Inferior parietal cortex (tissue), 1 donor: ENCODE results near the gene B3GAT1.
"Not testable (repeated sequence)": the region's sequence is repeated elsewhere in the genome, so short reads cannot be mapped to it uniquely, and the experiment has no call there.

Source experiments
- DNase-seq: peaks from one replicate; pipeline ENCODE4 v3.0.0-alpha.2; 2016; ENCODE audit errors: extremely low spot score

The B3GAT1 gene

DNA sequence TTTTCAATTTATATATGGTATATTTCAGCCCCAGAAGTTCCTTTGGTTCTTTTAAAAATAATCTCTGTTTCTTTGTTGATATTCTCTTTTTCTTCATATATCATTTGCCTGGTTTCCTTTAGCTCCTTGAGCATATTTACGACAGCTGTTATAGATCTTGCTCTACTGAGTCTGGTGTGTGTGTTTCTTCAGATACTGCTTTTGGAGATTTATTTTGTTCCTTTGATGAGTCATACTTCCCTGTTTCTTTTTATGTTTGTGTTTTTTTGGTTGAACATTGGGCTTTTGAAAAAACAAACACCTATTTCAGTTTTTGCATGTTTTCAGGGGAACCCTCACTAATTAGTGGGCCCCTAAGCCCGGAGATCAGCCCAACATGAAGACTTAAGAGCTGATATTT is 56.9 kb downstream of the B3GAT1 start:
- DNase-seq, result no peak

DNA sequence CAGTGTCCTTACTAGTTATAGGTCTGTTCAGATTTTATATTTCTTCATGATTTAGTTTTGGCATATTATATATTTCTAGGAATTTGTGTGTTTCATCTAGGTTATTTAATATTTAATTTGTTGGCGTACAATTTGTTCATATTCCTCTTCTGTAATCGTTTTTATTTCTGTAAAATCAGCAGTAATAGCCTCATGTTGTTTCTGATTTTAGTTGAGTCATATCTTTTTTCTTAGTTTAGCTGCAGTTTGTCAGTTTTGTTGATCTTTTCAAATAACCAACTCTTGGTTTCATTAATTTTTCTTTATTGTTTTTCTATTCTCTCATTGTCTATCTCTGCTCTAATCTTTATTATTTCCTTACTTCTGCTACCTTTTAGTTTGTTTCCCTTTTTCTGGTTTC is 59.9 kb downstream of the B3GAT1 start:
- DNase-seq, result no peak

DNA sequence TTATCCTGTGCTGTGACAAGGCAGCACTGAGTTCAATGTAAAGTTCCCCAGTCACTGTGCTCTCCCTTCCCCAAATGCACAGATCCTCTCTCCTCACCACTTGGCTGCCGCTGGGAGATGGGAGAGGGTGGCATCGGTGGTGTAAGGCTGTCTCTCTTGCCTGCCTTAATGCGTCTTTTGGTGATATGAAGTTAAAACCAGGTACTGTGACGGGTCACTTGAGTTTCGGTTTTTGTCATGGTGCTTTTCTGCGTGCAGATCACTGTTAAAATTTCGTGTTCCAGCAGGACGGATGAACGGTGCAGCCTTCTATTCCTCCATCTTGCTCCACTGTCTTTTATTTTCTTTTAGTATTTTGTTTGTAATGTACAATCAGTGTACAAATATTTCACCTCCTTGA is 61.7 kb downstream of the B3GAT1 start:
- no peak for DNase-seq

DNA sequence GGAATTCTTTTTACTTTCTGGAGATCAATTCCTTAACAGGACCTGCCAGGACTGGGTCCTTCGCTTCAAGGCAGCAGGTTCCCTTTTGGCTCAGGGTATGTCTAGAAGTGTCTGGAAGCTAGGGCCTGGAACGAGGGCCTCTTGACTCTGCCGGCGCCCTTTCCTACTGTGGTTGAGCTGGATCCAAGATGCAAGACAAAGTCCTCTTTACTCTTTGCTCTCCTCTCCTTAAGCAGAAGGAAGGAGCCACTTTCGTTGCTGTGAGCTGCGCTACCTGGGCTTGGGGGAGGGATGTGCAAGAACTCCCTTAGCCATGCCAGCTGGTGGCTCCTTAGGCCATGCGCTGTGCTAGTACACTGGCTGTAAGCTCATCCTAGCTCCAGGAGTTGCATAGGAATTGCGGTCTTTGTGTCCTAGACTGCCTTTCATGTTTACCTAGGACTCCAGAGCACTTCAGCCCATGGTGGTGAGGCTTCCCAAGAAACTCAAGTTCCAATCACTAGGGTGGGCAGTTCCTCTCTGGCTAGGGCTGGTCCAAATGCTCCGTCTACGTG is 62.2 kb downstream of the B3GAT1 start:
- no peak for DNase-seq

DNA sequence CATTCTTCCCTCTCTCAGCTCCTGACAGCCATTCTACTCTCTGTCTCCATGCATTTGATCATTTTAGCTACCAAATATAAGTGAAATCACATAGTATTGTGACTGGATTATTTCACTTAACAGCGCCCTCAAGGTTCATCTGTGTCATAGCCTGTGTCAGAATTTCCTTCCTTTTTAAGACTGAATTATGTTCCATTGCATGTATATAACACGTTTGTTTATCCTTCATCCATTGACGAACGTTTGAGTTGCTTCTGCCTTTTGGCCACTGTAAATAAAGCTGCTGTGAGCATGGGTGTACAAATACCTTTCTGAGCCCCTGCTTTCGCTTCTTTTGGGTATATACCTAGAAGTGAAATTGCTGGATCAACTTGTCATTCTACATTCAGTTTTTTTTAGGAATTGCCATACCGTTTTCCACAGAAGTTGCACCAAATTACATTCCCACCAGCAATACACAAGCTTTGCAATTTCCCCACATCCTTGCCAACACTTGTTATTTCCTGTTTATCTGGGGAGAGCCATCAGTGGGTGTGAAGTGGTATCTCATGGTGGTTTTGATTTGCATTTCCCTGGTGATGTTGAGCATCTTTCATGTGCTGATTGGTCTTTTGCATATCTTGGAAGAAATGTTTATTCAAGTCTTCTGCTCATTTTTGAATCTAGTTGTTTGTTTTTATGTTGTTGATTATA is 62.8 kb downstream of the B3GAT1 start:
- no peak for DNase-seq

DNA sequence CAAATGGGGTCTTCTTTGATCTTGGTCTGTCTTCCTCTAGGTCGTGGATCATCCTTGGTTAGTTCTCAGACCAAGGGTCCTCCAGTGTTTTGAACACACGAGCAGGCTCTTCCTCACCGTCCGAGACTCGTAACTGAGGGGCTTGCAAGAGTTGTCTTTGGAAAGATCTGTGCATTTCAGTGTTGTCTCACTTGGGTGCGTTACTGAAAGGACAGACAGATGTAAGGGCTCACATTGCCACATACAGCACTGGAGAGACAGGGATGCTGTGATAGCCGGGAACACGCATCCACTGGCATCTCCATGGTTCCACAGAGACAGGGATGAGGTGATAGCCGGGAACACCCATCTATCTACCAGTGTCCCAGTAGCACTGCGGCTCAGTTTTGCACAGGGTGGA is 64.6 kb downstream of the B3GAT1 start:
- DNase-seq, result no peak

DNA sequence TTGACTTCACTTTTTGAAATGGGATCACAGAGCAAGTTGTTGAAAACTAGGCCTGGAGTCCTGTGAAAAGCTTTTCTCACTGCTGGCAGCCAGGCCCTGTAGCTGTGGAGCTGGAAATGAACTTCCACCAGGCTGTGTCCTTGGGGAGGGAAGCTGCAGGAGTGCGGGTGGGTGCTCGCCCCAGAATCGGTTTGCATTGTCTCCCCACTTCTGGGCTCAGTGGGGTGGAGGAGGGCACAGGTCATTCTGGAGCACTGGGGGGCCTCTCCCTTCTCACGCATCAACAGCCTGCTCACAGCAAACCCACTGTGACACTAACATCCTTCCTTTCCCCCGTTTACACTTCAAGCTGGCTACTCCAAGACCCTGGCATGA is 65.1 kb downstream of the B3GAT1 start:
- no peak for DNase-seq

DNA sequence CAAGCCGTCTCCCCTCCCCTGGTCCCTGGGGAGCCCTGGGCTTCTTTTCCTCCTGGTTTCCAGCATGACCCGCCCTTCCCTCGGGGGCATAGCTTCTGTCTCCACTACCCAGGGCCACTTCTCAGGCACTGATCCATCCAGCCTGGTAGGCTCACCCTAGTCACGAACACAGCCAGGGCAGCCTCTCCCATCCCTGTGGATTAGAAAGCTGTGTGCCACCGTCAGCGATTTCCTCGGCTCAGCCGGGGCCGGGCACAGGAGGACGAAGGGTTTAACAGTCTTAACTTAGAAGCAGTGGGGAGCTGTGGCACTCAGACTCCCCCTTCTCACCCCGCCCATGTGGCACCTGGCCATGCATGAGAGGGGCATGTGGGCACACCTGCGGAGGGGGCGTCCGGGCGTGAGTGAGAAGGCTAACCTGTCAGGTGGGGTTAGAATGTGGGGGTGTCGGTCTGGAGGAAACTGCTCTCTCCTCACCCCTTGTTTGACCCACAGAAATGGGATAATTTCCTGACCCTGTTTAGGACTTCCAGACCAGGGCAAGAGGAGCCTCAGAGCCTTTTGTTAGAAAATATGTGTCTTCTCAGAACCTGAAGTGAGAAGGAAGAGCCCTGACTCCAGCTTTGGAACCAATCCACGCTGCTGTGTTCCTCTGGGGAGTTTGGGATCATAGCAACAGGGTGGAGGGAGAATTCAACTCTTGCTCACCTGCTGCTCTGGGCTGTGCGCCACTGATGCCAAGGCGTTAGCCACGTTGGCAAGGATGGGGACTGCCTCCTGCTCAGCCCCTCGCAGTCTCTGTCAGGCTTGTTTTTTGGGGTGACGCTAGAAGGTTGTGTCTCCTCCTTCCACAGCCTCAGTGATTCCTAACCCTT is 65.7 kb downstream of the B3GAT1 start:
- no peak for DNase-seq

DNA sequence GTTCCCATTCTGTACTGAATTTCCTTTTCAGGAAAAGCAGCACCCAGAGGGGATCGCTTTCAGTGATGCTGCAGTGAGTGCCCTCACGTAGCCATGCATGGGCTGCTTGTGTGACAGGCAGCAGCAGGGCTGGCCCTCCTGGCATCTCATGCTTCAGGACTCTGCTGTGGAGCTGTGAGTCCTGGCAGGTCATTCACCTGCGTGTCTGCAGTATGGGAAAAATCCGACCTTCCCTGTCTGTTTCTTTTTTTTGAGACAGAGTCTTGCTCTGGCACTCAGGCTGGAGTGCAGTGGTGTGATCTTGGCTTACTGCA is 66.8 kb downstream of the B3GAT1 start:
- no peak for DNase-seq

DNA sequence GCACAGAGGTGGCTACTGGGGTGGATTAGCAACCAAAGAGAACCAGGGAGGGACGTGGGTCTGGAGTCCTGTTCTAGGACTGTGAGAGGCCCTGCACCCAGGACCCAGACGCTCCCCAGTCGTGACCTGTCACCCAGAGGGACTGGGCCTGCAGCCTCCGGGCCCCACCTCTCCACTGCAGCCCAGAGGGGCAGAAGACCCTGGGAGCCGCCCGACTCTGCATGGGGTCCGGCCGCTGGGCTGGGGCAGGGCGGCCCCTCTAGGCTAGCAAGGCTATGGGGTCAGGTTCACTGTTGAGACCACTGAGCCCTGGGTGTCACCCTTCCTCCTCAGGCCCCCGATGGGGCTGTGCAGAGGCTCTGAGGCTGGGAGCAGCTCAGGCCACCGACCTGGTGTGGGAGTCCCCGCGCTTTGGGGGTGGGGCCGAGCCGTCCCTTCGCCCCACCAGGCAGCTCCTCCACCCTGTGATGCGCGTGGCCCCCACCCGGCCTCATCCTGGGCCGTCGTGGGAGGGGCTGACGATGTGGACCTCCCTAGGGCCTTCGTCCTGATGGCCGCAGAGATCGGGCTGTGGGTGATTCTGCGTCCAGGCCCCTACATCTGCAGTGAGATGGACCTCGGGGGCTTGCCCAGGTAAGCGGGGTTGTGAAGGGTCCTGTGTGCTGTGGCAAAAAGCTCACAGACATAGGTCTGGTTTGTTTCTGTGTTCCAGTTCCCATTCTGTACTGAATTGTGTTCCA is 67.4 kb downstream of the B3GAT1 start:
- not testable (repeated sequence) for DNase-seq

DNA sequence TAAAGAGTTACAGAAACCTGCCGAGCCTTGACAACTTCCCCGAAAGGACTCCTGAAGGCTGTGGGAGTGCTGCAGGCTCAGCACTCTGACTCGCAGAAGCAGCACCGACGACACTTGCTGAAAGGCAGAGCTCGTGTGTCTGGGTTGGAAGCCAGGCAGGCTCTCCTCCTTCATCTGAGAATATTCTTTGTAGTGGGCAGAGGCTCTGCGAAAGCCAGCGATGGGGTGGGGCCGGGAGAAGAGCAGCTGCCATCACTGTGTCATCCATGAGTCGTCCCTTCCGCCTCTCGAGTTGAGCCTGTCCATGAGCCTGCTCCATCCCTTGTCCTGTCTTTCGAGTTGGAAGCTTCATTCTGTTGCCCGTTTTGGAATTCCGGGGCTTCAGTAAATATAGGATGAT is 68.4 kb downstream of the B3GAT1 start:
- no peak for DNase-seq

DNA sequence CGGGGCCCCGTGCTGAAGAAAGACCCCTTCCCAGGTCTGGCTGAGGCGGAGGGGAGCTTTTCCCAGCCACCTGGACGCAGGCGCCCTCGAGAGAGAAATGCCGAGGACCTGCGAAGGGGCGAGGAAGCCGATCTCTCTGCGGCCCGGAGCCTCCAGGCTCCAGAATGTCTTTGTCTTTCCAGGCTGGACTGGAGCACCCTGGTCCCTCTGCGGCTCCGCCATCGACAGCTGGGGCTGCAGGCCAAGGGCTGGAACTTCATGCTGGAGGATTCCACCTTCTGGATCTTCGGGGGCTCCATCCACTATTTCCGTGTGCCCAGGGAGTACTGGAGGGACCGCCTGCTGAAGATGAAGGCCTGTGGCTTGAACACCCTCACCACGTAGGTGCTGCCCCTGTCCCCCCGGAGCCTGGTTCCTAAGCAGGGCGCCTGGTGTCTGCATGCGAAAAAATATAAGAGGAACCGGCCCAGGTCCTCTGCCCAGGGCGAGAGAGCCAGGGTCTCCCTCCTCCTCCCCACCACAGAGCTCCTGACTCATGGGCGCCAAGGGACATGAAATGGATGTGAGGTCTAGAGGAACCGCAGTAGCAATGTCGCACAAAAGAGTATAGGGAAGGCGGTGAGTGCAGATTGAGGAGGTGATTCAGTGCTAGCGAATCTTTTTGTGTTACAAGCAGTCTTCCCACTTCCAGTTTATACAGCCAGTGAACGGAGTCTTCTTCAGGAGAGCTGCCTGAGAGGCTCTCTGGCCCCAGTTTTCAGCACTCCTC is 69.3 kb downstream of the B3GAT1 start:
- DNase-seq, result no peak

DNA sequence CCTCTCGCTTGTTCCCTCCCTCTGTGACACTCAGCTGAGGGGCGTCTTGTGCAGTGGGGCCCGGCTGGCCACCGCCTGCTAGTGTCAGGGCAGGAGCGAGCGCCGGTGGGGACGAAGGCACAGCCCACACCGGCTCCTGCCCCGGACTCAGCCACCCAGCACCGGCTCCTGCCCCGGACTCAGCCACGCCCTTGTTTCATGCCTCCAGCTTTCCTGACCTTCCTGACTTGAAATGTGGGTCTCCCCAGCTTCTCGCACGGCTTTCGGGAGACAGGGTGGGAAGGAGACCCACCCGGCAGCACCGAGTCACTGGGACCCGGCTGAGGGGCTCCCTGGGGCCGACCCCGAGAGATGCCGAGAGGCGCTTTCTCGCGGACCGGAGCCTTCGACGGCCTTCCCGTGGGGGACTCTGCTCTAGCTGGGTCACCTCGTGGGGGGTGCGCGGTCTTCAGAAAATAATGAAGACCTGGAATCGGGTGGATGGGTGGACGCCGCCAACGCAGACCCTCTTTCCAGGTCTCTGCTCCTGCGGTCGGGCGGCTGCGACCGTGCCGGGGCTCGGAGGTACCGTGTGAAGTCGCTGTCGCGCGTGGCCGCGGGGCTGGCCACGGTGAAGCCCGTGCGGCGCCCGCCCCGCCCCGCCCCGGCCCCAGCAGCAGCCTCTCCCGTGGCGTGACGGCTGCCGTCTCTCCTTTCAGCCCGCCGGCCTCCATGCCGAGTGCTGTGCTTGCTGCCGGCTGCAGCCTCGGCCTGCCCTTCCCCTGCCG is 70.1 kb downstream of the B3GAT1 start:
- DNase-seq, result no peak

DNA sequence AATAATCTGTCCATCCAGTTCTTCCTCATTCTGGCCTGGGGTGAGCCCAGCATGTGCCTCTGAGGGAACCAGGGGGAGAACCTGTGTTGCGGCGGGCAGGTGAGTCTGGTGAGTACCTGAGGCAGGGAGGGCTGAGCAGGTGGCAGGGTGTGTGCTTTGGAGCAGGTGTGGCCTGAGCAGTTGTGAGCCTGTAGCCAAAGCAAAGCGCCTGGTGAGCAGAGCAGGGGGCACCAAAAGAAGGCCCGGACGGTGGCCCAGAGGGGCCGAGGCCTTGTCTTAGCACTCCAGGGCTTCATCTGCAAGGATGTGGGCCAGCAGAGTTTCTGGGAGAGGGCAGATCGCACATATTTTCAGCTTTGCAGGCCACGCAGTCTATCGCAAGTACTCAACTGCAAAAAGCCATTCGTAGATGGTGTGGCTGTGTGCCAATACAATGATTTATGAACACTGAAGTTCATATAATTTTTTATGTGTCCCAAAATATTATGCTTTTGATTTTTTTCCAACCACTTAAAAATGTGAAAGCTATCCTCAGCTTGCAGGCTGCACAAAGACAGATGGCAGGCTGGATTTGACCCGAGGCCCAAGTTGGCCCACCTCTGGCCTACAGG is 71.6 kb downstream of the B3GAT1 start:
- no peak for DNase-seq

DNA sequence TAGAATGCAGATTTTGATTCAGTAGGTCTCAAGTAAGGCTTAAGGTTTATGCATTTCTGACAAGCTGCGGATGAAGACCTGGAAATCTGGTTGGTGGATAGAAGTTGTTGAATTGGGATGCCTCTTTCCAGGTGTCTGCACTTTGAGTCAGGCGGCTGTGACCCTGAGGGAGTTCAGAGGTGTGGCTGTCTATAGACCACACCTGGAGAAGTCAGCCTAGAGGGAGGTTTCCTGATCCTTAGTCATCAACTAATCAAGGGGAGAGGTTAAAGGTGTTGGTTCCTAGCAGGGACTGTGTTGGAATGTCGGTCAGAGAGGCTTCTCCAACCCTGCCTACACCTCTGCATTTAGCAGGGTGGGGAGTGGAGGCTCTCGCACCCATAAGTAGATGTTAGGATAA is 72.3 kb downstream of the B3GAT1 start:
- DNase-seq, result no peak

DNA sequence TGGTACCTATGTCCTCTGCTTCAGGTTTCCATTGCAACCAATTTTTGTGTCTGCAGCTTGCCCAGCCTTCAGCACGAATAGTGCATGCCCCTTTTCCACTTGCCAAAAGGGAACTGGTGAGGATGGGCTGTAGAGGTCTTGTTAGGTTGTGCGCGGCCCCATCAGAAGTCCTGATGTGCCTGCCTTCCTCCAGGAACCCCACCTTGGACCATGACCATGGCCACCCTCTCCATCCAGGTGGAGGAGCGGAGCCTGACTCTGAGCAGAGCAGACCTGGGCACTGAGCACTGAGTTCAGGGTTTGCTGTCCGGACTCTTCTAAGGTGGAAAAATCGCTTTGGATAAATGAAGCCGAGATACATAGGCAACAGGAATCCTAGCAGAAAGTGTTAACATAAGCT is 73.4 kb downstream of the B3GAT1 start:
- DNase-seq, result no peak

DNA sequence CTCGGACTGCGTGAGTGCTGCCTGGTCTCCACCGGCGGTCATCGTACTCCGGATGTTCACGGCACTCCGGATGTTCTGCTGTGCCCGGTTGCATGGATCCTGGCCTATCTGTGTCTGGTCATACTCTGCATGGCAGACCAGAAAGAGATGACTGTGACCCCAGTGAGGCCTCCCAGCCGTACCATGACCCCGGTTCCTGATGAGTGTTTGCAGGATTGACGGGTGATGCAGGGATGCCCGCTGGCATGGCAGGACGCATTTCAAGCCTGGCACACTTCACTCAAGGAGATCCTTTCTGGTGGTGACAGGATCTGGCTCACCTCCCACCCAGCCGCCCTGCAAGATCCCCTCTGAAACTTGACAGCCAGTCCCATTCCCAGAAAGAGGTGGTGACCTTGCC is 74.0 kb downstream of the B3GAT1 start:
- DNase-seq, result no peak

DNA sequence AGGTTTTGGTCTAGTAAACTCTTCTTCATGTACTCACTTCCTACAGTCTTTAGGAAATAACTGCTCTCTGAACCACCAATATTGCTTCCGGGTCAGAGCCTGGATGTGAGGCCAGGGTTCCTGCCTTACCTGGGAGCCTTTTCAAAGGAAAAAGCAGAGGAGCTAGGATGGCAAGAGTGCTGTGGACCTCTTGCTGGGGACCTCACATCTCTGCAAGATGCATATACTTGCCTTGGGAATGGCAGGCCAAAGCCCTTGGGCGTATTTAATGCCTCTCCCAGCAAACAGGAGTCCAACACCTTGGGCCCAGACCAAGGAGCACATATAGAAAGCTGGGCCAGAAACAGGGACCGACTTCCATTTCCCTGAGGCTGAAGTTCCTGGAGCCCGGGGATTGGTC is 75.0 kb downstream of the B3GAT1 start:
- no peak for DNase-seq

DNA sequence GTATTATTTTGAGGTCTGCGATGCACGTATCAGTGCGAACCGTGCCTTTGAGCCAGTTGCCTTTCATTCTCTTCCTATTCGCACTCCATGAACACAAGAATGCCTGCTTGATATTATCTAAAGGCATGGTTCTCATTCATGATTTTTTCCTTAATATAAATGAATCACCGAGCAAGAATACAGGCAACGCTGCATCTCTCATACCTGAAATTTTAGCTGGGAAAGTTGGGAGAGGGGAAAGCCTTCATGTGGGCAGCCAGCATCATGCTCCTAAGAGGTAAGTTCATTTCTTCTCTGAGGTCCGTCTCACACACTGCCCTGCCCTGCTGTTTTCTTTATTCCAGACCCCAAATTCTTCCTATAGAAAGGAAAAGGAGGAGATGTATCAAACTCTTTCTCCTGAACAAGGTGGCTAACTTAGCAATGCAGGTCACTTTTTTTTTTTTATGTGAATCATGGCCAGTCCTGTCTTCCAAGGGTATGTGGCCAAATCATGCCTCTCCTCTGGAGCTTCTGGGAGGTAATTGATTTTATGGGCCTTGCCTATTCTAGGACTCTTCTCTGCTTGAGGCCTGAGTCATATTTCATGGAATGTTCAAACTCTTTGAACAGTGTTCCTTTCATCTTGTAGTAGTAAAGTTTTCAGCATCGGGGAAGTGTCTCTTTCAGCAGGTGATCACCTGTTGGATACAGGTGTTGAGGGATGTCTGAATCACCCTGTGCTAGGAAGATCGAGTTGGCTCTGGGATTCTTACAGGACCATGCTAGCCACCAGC is 77.1 kb downstream of the B3GAT1 start:
- DNase-seq, result no peak

DNA sequence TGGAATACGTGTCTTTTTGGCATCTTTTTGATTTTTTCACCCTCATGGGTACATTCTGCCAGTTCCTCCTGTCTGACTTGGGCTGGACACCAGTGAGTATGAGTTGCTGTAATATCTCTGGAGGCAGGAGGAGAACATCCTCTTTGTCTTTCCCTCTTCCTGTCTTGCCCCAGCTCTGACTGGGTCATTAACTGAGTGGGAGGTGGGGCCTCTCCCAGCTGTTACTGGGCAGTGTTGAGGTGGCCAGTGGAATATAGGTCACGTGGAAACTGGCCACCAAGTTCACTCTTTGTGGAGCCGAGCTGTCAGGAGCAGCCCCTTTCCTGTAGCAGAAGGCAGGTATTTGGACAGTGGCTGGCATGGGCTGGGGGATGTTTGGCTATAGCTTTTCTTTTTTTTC is 78.1 kb downstream of the B3GAT1 start:
- DNase-seq, result no peak
